IMR-90 (cell line): ENCODE measurements around the gene PRDM5. TPM values are rescaled to one million over a fixed set of nuclear protein-coding genes. Genes with fewer than 3 reads are reported as not detected.

ENCODE experiments used
- ATAC-seq: fragments of 200-7000 bp; cut with Tn5 transposase; 2 replicates; pipeline ENCODE4 v1.9.1; 2020; ENCODE audit warnings: low read depth, mild to moderate bottlenecking, moderate library complexity
- BruUV-seq: library from RNA; stranded (reverse); fragments of 400-500 nt; replicated peaks from 2 replicates; lab custom pipeline; 2021; lab: Mats Ljungman, UMichigan
- CTCF ChIA-PET: fragments of 300-600 bp; formaldehyde crosslinking; extraction: SDS; loops from one replicate; lab custom pipeline; 2021; ENCODE audit warnings: antibody characterized with exemption; lab: Yijun Ruan, JAX
- POLR2A ChIA-PET: fragments of 300-600 bp; sonication (Branson Sonifier 250); formaldehyde crosslinking; loops from one replicate; lab custom pipeline; 2022; ENCODE audit warnings: antibody characterized with exemption; ENCODE audit not compliant: unreplicated experiment; lab: Charles Lee
- DNase-seq: peaks from one replicate; pipeline ENCODE4 v3.0.0; 2013
- H2AFZ ChIP-seq: replicated peaks from 2 replicates; pipeline ENCODE3; 2013; ENCODE audit warnings: low read length, mild to moderate bottlenecking; ENCODE audit not compliant: poor library complexity
- H2AK5ac ChIP-seq: 2 replicates; pipeline ENCODE4 v1.6.1; 2013; ENCODE audit warnings: low read depth, low read length, inconsistent platforms
- H2AK9ac ChIP-seq: replicated peaks from 2 replicates; pipeline ENCODE3; 2013; ENCODE audit warnings: mild to moderate bottlenecking, low read depth, low read length, moderate library complexity; ENCODE audit not compliant: poor library complexity
- H2BK120ac ChIP-seq: 2 replicates; pipeline ENCODE4 v1.6.1; 2013; ENCODE audit warnings: low read depth, low read length, inconsistent platforms
- H2BK15ac ChIP-seq: 3 replicates; pipeline ENCODE4 v1.6.1; 2013; ENCODE audit warnings: low read depth, low read length, inconsistent platforms
- H2BK20ac ChIP-seq: 2 replicates; pipeline ENCODE4 v1.6.1; 2013; ENCODE audit warnings: low read depth, mild to moderate bottlenecking, inconsistent platforms, low read length, moderate library complexity
- H2BK5ac ChIP-seq: 2 replicates; pipeline ENCODE4 v1.6.1; 2013; ENCODE audit warnings: mild to moderate bottlenecking, low read depth, low read length, inconsistent platforms; ENCODE audit not compliant: poor library complexity, severe bottlenecking
- H3K14ac ChIP-seq: replicated peaks from 2 replicates; pipeline ENCODE4 v1.6.1; 2013; ENCODE audit warnings: low read depth, low read length, inconsistent platforms
- H3K18ac ChIP-seq: 2 replicates; pipeline ENCODE4 v1.6.1; 2013; ENCODE audit warnings: low read depth, low read length, control low read depth
- H3K23ac ChIP-seq: 2 replicates; pipeline ENCODE4 v1.6.1; 2013; ENCODE audit warnings: low read depth, low read length, inconsistent platforms
- H3K27ac ChIP-seq: 2 replicates; pipeline ENCODE4 v1.5.1; 2013; ENCODE audit warnings: mild to moderate bottlenecking, control low read depth, low read length; ENCODE audit not compliant: insufficient read depth
- H3K27me3 ChIP-seq: 2 replicates; pipeline ENCODE4 v1.6.1; 2013; ENCODE audit warnings: low read length; ENCODE audit not compliant: control insufficient read depth, insufficient read depth
- H3K36me3 ChIP-seq: 2 replicates; pipeline ENCODE4 v1.6.1; 2013; ENCODE audit warnings: low read length, mixed read lengths; ENCODE audit not compliant: control insufficient read depth, insufficient read depth
- H3K4ac ChIP-seq: 2 replicates; pipeline ENCODE4 v1.6.1; 2013; ENCODE audit warnings: low read depth, low read length, inconsistent platforms
- H3K4me1 ChIP-seq: 2 replicates; pipeline ENCODE4 v1.6.1; 2013; ENCODE audit warnings: low read length, mixed read lengths; ENCODE audit not compliant: control insufficient read depth, insufficient read depth
- H3K4me2 ChIP-seq: 2 replicates; pipeline ENCODE4 v1.6.1; 2013; ENCODE audit warnings: low read depth, mild to moderate bottlenecking, control low read depth, low read length, moderate library complexity
- H3K4me3 ChIP-seq: 2 replicates; pipeline ENCODE4 v1.5.1; 2013; ENCODE audit warnings: low read depth, mild to moderate bottlenecking, control low read depth, low read length, moderate library complexity; ENCODE audit not compliant: insufficient read depth
- H3K56ac ChIP-seq: 2 replicates; pipeline ENCODE4 v1.6.1; 2013; ENCODE audit warnings: low read length, inconsistent platforms; ENCODE audit not compliant: insufficient read depth; ENCODE audit errors: extremely low read depth
- H3K79me1 ChIP-seq, 2 experiments: 2 replicates each; pipeline ENCODE4 v1.6.1; 2013; ENCODE audit warnings: low read length in 2 of 2, inconsistent platforms in 1 of 2, low read depth in 1 of 2
- H3K9ac ChIP-seq: 2 replicates; pipeline ENCODE4 v1.6.1; 2013; ENCODE audit warnings: low read depth, low read length, control low read depth
- H3K9me1 ChIP-seq: 2 replicates; pipeline ENCODE4 v1.6.1; 2013; ENCODE audit warnings: low read length, inconsistent platforms; ENCODE audit not compliant: insufficient read depth
- H3K9me3 ChIP-seq: 2 replicates; pipeline ENCODE4 v1.6.1; 2013; ENCODE audit warnings: low read length; ENCODE audit not compliant: control insufficient read depth, insufficient read depth
- H4K20me1 ChIP-seq: 2 replicates; pipeline ENCODE4 v1.6.1; 2013; ENCODE audit warnings: low read length, inconsistent platforms; ENCODE audit not compliant: insufficient read depth
- H4K5ac ChIP-seq: 2 replicates; pipeline ENCODE4 v1.6.1; 2013; ENCODE audit warnings: mild to moderate bottlenecking, low read depth, low read length, control low read depth
- H4K8ac ChIP-seq, 2 experiments: 2 replicates each; pipeline ENCODE4 v1.6.1; 2013; ENCODE audit warnings: low read depth in 2 of 2, low read length in 2 of 2, control low read depth in 1 of 2, inconsistent platforms in 1 of 2
- H4K91ac ChIP-seq: 2 replicates; pipeline ENCODE4 v1.6.1; 2013; ENCODE audit warnings: low read depth, low read length, inconsistent platforms; ENCODE audit not compliant: insufficient read depth
- BHLHE40 ChIP-seq: fragments of 150-350 bp; IDR thresholded peaks from 2 replicates; pipeline ENCODE4 v1.6.1; 2016; ENCODE audit warnings: mild to moderate bottlenecking, low read depth, low read length
- CEBPB ChIP-seq: IDR thresholded peaks from 2 replicates; pipeline ENCODE4 v1.6.1; 2012; ENCODE audit warnings: low read depth, low read length, improper control_type of control experiment
- CHD1 ChIP-seq: IDR thresholded peaks from 2 replicates; pipeline ENCODE4 v1.6.1; 2012; ENCODE audit warnings: low read depth, low read length, improper control_type of control experiment
- FOS ChIP-seq: fragments of 150-350 bp; IDR thresholded peaks from 2 replicates; pipeline ENCODE4 v1.6.1; 2016; ENCODE audit warnings: low read depth, low read length
- MAFK ChIP-seq: IDR thresholded peaks from 2 replicates; pipeline ENCODE4 v1.6.1; 2012; ENCODE audit warnings: low read depth, low read length, improper control_type of control experiment
- MAZ ChIP-seq: IDR thresholded peaks from 2 replicates; pipeline ENCODE4 v1.6.1; 2012; ENCODE audit warnings: low read depth, mild to moderate bottlenecking, low read length, improper control_type of control experiment, moderate library complexity, borderline replicate concordance
- MXI1 ChIP-seq: IDR thresholded peaks from 2 replicates; pipeline ENCODE4 v1.6.1; 2012; ENCODE audit warnings: low read depth, mild to moderate bottlenecking, low read length, moderate library complexity, borderline replicate concordance
- NFE2L2 ChIP-seq: fragments of 150-350 bp; IDR thresholded peaks from 2 replicates; pipeline ENCODE4 v1.6.1; 2016; ENCODE audit warnings: low read depth, mild to moderate bottlenecking, low read length
- POLR2A ChIP-seq: IDR thresholded peaks from 2 replicates; pipeline ENCODE4 v1.6.1; 2012; ENCODE audit warnings: mild to moderate bottlenecking, low read depth, low read length
- RAD21 ChIP-seq: IDR thresholded peaks from 2 replicates; pipeline ENCODE4 v1.6.1; 2012; ENCODE audit warnings: low read length, improper control_type of control experiment
- RCOR1 ChIP-seq: IDR thresholded peaks from 2 replicates; pipeline ENCODE4 v1.6.1; 2012; ENCODE audit warnings: mild to moderate bottlenecking, low read length, improper control_type of control experiment; ENCODE audit not compliant: insufficient replicate concordance
- RFX5 ChIP-seq: IDR thresholded peaks from 2 replicates; pipeline ENCODE4 v1.8.0; 2012; ENCODE audit warnings: low read depth, mild to moderate bottlenecking, low read length, moderate library complexity
- SMC3 ChIP-seq: fragments of 150-350 bp; IDR thresholded peaks from 2 replicates; pipeline ENCODE4 v1.6.1; 2016; ENCODE audit warnings: low read depth, mild to moderate bottlenecking, antibody characterized with exemption, low read length, moderate library complexity
- dilution Hi-C: fragments of 300-500 bp; cut with HindIII; formaldehyde crosslinking; loops from one replicate; pipeline ENCODE4 v1.14.3; 2018; ENCODE audit warnings: low sequenced_read_pairs; ENCODE audit not compliant: unreplicated experiment
- in situ Hi-C: fragments of 300-500 bp; cut with MboI; formaldehyde crosslinking; loops from 3 replicates; pipeline ENCODE4 v1.14.3; 2019; ENCODE audit warnings: low sequenced_read_pairs, inconsistent platforms, mixed read lengths
- intact Hi-C: fragments of 100-400 bp; cut with micrococcal nuclease; formaldehyde crosslinking; loops from 2 replicates; pipeline ENCODE4 v1.10.0; 2022
- polyA plus RNA-seq, 3 experiments: library from polyadenylated mRNA; depleted of rRNA; stranded (reverse); fragments of >200 nt; gene quantifications; 2 replicates each; pipeline ENCODE4 v1.2.3, GENCODE V29; 2012; ENCODE audit warnings: low replicate concordance in 1 of 3
- total RNA-seq: library from RNA; depleted of rRNA; stranded (reverse); fragments of >200 nt; gene quantifications from 2 replicates; pipeline ENCODE4 v1.2.3, GENCODE V29; 2012
- TF ChIP-seq, protein P1 (sequence below): fragments of 150-350 bp; IDR thresholded peaks from 2 replicates; pipeline ENCODE4 v1.6.1; 2017; ENCODE audit warnings: mild to moderate bottlenecking, antibody characterized with exemption, low read length, low read depth
- TF ChIP-seq, protein P2 (sequence below): fragments of 150-350 bp; IDR thresholded peaks from 2 replicates; pipeline ENCODE4 v1.6.1; 2016; ENCODE audit warnings: low read depth, mild to moderate bottlenecking, low read length, moderate library complexity, borderline replicate concordance
- TF ChIP-seq, protein P3 (sequence below): conservative IDR thresholded peaks from 2 replicates; pipeline ENCODE4 v1.5.1; 2012; ENCODE audit warnings: mild to moderate bottlenecking, low read depth, low read length, improper control_type of control experiment

The PRDM5 gene
- total and polyA plus RNA-seq, 2 of the 4 experiments (the other 2 are of a cell fraction) = 4.1 to 10.8 TPM

DNA sequence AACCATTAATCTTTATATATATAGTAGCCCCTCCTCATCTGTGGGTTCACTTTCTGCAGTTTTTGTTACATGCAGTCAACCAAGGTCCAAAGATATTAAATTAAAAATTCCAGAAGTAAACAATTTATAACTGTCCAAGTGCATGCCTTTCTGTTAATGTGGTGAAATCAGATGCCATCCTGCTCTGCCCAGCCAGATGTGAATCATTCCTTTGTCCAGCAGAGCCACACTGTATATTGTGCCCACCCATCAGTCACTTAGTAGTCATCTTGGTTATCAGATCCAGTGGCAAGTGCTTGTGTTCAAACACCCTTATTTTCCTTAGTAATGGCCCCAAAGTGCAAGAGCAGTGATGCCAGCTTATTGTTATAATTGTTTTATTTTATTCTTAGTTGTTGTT is 17.2 kb upstream of the PRDM5 start:
- no peak overlapping the region for H4K8ac ChIP-seq
- CTCF ChIA-PET = no interaction called here

More for the DNA sequence above, 17.2 kb upstream of the PRDM5 start:
- H3K27ac ChIP-seq = no peak overlapping the region
- H2BK15ac ChIP-seq = no peak overlapping the region
- no peak overlapping the region for H3K4me3 ChIP-seq
- H3K56ac ChIP-seq = no peak overlapping the region
- no peak overlapping the region for H2AK9ac ChIP-seq
- H3K23ac ChIP-seq = no peak overlapping the region
- no peak overlapping the region for H2BK5ac ChIP-seq
- H3K9me1 ChIP-seq = no peaks in the 10 kb centered on the region
- POLR2A ChIA-PET = no interaction called here
- no peak overlapping the region for H3K18ac ChIP-seq
- no peak overlapping the region for H2AK5ac ChIP-seq
- H3K79me1 ChIP-seq = no peaks in the 10 kb centered on the region
- no peak overlapping the region for H4K5ac ChIP-seq
- no peak overlapping the region for H3K9ac ChIP-seq
- intact Hi-C loops = no loop called here
- H3K27me3 ChIP-seq = no peaks in the 10 kb centered on the region
- H2BK20ac ChIP-seq = no peak overlapping the region
- H4K91ac ChIP-seq = no peak overlapping the region
- H3K4me2 ChIP-seq = no peak overlapping the region
- no peaks in the 10 kb centered on the region for H3K4me1 ChIP-seq
- no peaks in the 10 kb centered on the region for H4K20me1 ChIP-seq
- H3K4ac ChIP-seq = no peak overlapping the region
- no peak overlapping the region for H2BK120ac ChIP-seq
- ATAC-seq (no peak), DNase-seq (no peak)
- in situ Hi-C loops = no loop called here
- H3K36me3 ChIP-seq = no peaks in the 10 kb centered on the region
- no peak for TF ChIP-seq NFE2L2
- no peak for TF ChIP-seq RCOR1
- TF ChIP-seq RFX5 = no peak
- TF ChIP-seq FOS = no peak
- TF ChIP-seq, protein P1, sequence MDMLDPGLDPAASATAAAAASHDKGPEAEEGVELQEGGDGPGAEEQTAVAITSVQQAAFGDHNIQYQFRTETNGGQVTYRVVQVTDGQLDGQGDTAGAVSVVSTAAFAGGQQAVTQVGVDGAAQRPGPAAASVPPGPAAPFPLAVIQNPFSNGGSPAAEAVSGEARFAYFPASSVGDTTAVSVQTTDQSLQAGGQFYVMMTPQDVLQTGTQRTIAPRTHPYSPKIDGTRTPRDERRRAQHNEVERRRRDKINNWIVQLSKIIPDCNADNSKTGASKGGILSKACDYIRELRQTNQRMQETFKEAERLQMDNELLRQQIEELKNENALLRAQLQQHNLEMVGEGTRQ = no peak
- no peak for TF ChIP-seq BHLHE40
- TF ChIP-seq MAZ = no peak
- TF ChIP-seq SMC3 = no peak
- TF ChIP-seq, protein P2, sequence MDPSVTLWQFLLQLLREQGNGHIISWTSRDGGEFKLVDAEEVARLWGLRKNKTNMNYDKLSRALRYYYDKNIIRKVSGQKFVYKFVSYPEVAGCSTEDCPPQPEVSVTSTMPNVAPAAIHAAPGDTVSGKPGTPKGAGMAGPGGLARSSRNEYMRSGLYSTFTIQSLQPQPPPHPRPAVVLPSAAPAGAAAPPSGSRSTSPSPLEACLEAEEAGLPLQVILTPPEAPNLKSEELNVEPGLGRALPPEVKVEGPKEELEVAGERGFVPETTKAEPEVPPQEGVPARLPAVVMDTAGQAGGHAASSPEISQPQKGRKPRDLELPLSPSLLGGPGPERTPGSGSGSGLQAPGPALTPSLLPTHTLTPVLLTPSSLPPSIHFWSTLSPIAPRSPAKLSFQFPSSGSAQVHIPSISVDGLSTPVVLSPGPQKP = no peak
- no peak for TF ChIP-seq POLR2A
- TF ChIP-seq, protein P3, sequence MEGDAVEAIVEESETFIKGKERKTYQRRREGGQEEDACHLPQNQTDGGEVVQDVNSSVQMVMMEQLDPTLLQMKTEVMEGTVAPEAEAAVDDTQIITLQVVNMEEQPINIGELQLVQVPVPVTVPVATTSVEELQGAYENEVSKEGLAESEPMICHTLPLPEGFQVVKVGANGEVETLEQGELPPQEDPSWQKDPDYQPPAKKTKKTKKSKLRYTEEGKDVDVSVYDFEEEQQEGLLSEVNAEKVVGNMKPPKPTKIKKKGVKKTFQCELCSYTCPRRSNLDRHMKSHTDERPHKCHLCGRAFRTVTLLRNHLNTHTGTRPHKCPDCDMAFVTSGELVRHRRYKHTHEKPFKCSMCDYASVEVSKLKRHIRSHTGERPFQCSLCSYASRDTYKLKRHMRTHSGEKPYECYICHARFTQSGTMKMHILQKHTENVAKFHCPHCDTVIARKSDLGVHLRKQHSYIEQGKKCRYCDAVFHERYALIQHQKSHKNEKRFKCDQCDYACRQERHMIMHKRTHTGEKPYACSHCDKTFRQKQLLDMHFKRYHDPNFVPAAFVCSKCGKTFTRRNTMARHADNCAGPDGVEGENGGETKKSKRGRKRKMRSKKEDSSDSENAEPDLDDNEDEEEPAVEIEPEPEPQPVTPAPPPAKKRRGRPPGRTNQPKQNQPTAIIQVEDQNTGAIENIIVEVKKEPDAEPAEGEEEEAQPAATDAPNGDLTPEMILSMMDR = no peak
- no peak for TF ChIP-seq RAD21
- no peak for TF ChIP-seq MAFK
- no peak for TF ChIP-seq CHD1
- TF ChIP-seq CEBPB = no peak
- TF ChIP-seq MXI1 = no peak
- BruUV-seq = no TSS peak
- no peaks in the 10 kb centered on the region for H3K9me3 ChIP-seq
- H2AFZ ChIP-seq = no peak overlapping the region
- H3K14ac ChIP-seq = no peak overlapping the region
- dilution Hi-C loops = no loop called here
